GM12892 (cell line): Measurements from ENCODE around the gene SOX5.

Experiments used
- DNase-seq: peaks from one replicate; pipeline ENCODE4 v3.0.0; 2011; ENCODE audit not compliant: insufficient read length
- FAIRE-seq: peaks from 2 replicates; lab custom pipeline; 2011; peaks lifted over from hg19 to GRCh38; lab: Jason Lieb, UNC
- POLR2A ChIP-seq: IDR thresholded peaks from 2 replicates; pipeline ENCODE4 v1.6.1; 2011; ENCODE audit warnings: low read depth, low read length, control low read depth
- POLR2AphosphoS5 ChIP-seq: IDR thresholded peaks from 2 replicates; pipeline ENCODE4 v1.6.1; 2011; ENCODE audit warnings: low read depth, low read length, control low read depth
- TAF1 ChIP-seq: IDR thresholded peaks from 2 replicates; pipeline ENCODE4 v1.6.1; 2011; ENCODE audit warnings: low read depth, mild to moderate bottlenecking, control low read depth, low read length, borderline replicate concordance

SOX5 gene

DNA sequence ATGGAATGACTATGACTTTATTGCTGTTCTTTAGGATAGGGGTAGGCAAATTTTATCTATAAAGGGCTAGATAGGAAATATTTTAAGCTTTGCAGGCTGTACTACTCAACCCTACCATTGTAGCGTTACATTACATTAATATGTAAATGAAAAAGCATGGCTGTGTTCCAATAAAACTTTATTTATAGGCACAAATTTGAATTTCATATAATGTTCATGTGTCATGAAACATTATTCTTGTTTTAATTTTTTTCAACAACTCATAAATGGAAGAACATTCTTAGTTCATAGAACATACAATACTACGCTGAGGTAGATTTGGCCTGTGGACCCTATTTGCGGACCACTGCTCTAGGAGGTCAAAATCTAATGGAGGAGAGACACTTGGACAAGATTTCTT lies 133.7 kb downstream of the SOX5 start:
- TF ChIP-seq TAF1 (no peak), POLR2AphosphoS5 (no peak), POLR2A (no peak)
- no peak for DNase-seq
- no peak for FAIRE-seq

GRCh38 chr12:23813206-23813605 lies 136.3 kb downstream of the SOX5 start:
- TF ChIP-seq TAF1 = no peak
- no peak for TF ChIP-seq POLR2A
- no peak for TF ChIP-seq POLR2AphosphoS5
- no peak for DNase-seq
- FAIRE-seq = no peak

DNA sequence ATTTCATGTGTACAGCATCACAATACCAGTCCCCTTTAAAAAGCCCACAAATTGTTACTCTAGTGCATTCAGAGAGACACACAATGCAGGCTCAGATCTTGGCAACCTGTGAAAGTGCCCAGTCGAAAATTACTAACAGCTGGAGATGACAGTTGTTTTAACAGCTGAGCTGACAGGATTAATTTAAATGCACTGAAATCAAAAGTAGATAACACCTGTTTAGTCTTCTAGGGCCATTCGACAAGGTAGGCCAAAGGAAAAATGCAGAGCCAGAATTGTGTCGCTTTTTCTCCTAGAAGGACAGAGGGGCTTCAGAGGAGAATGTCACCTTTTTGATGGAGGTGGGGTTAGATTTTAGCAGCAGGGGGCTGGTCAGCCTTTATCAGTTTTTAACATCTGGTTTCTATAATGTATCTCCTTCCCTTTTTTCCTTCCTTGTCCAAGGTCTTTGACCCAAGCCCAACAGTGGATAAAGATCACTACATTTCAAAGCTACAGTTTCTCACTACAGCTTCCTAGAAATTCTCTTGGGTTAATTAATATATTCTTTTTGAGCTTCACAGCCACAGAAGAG lies 139.1 kb downstream of the SOX5 start:
- TF ChIP-seq POLR2A (no peak), TAF1 (no peak), POLR2AphosphoS5 (no peak)
- DNase-seq (no peak), FAIRE-seq (no peak)

- DNase-seq = no peak
- FAIRE-seq = no peak
- TF ChIP-seq POLR2AphosphoS5 = no peak
- no peak for TF ChIP-seq TAF1
- no peak for TF ChIP-seq POLR2A
Measured at GRCh38 chr12:23803540-23803939, 145.9 kb downstream of the SOX5 start.

DNA sequence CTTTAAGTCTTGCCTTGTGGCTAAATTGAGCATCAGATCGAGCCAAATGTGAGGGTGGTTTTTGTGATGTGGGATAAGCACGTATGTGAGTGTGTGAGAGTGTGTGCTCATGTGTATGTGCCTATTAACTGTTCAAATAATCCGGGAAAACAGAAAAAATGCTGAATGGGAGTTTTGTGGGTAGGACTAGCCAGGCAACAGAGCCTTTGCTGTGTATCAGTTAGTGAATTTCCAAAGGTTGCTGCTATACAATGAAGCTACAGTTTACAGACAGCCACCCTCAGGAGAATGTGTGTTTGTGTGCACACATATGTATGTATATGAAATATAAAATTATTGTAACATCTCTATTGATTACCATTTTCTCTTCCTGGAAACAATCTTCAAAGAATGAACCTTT lies 154.0 kb downstream of the SOX5 start:
- no peak for TF ChIP-seq POLR2A
- no peak for TF ChIP-seq TAF1
- no peak for TF ChIP-seq POLR2AphosphoS5
- DNase-seq (no peak), FAIRE-seq (no peak)

- TF ChIP-seq POLR2AphosphoS5 (no peak), TAF1 (no peak), POLR2A (no peak)
- FAIRE-seq = no peak
- no peak for DNase-seq
Measured at GRCh38 chr12:23781118-23781517, 168.4 kb downstream of the SOX5 start.

DNA sequence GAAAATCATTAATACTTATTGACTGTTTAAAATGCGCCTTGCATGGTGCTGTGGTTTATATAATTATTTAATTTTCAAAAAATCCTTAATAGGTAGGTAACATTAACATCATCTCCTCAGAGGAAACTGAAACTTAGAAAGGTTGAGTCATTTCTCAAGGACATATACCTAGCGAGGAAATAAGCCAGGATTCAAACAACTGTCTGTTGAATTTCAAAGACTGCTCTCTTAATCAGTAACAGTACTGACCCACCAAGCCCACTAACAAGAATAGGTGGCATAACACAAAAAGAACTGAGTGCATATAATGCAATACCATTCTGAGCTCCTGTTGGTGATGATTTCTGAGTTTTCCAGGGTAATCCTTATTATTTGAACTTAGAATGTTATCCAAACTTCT lies 174.3 kb downstream of the SOX5 start:
- DNase-seq (no peak), FAIRE-seq (no peak)
- TF ChIP-seq TAF1 (no peak), POLR2AphosphoS5 (no peak), POLR2A (no peak)

- TF ChIP-seq POLR2A (no peak), TAF1 (no peak), POLR2AphosphoS5 (no peak)
- no peak for FAIRE-seq
- DNase-seq = no peak
Measured at GRCh38 chr12:23771240-23771949, 178.1 kb downstream of the SOX5 start.

- FAIRE-seq (no peak), DNase-seq (no peak)
- TF ChIP-seq TAF1 = no peak
- TF ChIP-seq POLR2A = no peak
- no peak for TF ChIP-seq POLR2AphosphoS5
Measured at GRCh38 chr12:23770202-23770938, 179.1 kb downstream of the SOX5 start.

- DNase-seq (no peak), FAIRE-seq (no peak)
- TF ChIP-seq POLR2AphosphoS5 (no peak), TAF1 (no peak), POLR2A (no peak)
Measured at GRCh38 chr12:23767834-23768233, 181.6 kb downstream of the SOX5 start.

GRCh38 chr12:23763724-23764123 lies 185.7 kb downstream of the SOX5 start:
- no peak for FAIRE-seq
- no peak for TF ChIP-seq POLR2A

GRCh38 chr12:23760495-23760894 lies 189.0 kb downstream of the SOX5 start:
- FAIRE-seq (no peak), DNase-seq (no peak)
- TF ChIP-seq POLR2A (no peak), TAF1 (no peak), POLR2AphosphoS5 (no peak)

More at GRCh38 chr12:23763724-23764123, 185.7 kb downstream of the SOX5 start:
- no peak for DNase-seq

GRCh38 chr12:23758608-23759007 lies 190.9 kb downstream of the SOX5 start:
- DNase-seq (no peak), FAIRE-seq (no peak)
- TF ChIP-seq POLR2AphosphoS5 (no peak), POLR2A (no peak), TAF1 (no peak)
